GM19468 (cell line): ENCODE measurements around the gene PIK3R3.
A peak's percentile ranks its signal among the peaks of the same experiment; 100 is the strongest.
"Not testable (repeated sequence)": the region's sequence is repeated elsewhere in the genome, so short reads cannot be mapped to it uniquely, and the experiment has no call there.

Experiments
- ATAC-seq: cut with Tn5 transposase; IDR thresholded peaks from one replicate; pipeline ENCODE4 v1.9.1; 2021; ENCODE audit warnings: mild to moderate bottlenecking, moderate library complexity, moderate number of reproducible peaks; ENCODE audit not compliant: unreplicated experiment; ENCODE audit errors: extremely low read depth

PIK3R3 gene

DNA sequence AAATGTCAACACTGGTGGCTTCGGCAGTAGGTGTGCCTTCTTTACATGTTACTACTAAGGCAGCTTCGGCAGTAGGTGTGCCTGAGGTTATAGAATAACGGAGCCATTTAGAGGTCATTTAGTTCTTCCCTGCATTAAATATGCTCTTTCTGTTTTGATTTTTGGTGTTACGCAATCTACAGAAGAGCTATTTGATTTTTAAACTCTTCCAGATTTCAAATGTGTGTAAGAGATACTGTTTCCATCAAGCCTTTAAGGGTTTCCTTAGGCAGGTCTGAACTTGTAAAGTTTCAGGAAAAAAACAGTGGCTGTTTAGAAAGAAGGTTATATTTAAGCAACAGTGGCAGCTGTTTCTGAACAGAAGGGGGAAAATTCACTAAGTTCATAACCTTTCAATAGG lies 54.8 kb downstream of the PIK3R3 start:
- ATAC-seq: no peak

DNA sequence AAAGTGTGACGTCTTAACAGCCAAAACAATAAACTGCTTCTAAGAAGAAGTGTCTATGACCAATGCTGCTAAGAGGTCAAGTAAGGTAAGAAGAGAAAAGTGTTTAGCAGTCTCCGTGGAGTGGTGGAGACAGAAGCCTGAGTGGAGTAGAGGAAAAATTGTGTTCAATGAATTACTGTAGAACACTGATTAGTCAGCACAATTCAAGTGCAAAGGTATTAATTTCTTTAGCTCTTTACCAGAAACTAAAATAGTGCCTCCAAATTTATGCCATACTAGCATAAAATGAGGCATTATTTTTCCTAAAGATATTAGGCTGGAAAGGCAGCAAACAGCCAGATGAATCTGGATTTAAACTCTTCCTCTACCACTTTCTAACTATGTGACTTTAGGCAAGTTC lies 56.1 kb downstream of the PIK3R3 start:
- no peak for ATAC-seq

DNA sequence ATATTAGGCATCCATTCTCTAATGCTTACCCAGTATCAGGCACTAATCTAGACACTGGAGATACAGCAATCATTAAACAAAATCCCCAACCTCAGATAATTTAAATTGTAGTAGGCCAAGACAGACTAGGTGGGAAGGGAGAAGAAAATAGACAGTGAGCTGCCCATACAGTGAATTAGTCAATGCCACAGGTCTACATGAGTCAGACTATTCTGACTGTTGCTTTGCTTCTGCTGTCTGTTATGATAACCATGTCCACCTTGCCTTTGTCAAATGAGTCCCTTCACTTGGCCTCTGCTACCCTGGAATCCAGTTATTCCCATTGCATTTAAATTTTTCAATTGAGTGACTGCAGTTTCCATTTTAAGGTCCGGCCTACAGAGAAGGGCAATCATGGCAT lies 59.5 kb downstream of the PIK3R3 start:
- no peak for ATAC-seq

DNA sequence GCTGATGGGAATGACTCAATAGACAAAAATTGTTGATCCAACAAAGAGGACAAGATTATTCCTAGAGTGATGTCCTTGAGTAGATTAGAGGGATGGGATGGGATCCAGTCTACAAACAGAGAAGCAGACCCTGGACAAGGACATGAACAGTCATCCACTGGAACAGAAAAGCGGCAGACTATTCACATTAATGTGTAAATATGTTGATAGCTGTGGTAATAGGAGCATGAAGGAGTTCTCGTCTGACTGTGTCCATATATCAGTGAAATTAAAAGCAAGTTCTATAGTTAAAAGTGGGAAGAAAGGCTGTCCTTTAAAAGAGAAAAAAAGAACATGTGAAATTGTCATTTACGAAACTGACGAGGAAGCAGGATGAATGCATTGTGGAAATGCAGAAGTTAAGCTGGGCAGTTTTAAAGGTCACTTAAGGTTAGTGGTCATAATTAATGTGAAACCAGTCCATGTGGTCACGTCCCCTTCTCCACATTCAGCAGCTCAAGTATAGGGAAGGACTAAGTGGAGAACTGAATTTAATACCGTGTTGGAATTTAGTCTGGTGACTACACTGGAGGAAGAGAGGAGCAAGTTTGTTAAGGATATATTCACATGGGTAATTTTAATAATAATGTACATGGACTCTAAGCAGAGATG lies 62.1 kb downstream of the PIK3R3 start:
- no peak for ATAC-seq

DNA sequence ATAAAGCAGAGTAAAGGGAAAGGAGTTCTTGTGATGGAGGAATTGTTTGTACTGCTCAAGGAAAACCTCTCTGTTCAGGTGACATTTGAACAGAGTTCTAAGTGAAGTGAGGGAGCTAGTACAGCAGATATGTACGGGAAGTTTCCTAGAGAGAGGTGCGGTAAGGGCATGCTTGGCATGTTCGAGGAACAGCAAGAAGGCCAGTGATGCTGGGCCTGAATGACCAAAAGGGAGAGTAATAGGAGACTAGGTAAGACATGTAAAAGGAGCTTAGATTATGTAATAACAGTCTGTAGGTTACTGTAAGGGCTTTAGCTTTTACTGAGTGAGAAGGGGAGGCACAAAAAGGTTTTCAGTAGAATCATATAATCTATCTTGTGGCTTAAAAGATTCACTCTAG lies 63.9 kb downstream of the PIK3R3 start:
- no peak for ATAC-seq

DNA sequence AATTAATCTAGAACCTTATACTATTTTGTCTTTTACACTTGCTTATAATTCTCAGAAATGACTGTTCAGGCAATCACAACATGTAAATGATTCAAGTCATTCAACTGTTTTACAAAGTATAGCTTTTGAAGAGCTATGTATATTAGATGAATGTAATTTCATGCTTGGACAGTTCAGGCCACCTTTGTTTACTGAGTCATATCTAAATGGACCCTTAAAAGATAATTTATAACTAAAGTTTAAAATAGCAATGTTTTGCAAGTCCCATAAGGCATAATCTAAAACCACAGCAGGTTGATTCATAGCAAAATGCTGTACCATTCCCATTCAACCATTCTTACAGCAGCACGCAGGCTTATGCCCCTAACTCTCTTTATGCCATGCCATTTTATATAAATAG lies 64.8 kb downstream of the PIK3R3 start:
- no peak for ATAC-seq

DNA sequence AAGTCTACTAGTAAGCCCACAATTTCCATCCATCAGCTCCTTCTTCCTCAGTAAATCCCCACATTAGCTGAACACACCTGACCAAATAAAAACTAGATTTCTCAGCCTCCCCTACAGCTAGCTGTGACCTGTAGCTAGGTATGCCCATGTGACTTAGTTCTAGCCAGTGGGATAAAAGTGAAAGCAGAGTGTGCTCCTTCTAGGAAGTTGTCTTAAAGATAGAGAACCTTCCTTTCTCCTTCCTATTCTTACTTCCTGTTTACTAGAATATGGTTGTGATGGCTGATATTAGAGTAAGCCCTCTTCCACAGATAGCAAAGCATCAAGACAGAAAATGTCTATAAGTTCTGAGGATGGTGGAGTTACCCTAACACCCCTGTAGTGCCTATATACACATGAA lies 67.0 kb downstream of the PIK3R3 start:
- no peak for ATAC-seq

DNA sequence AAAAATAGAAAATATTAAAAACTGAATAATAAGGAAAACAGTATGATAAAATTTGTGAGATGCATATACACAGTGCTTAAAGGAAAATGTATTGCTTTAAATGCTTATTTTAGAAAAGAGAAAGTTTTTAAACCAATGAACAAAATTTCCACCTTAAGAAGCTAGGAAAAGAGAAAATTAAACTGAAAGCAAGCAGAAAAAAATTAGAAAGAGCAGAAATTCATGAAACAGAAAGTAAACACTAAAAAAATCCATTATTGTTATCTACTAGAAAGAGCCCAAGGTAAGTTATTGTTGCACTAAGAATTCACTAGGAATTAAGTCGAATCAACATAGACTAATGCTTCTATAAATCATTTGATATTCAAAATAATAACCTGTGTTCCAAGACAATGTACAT lies 67.7 kb downstream of the PIK3R3 start:
- no peak for ATAC-seq

DNA sequence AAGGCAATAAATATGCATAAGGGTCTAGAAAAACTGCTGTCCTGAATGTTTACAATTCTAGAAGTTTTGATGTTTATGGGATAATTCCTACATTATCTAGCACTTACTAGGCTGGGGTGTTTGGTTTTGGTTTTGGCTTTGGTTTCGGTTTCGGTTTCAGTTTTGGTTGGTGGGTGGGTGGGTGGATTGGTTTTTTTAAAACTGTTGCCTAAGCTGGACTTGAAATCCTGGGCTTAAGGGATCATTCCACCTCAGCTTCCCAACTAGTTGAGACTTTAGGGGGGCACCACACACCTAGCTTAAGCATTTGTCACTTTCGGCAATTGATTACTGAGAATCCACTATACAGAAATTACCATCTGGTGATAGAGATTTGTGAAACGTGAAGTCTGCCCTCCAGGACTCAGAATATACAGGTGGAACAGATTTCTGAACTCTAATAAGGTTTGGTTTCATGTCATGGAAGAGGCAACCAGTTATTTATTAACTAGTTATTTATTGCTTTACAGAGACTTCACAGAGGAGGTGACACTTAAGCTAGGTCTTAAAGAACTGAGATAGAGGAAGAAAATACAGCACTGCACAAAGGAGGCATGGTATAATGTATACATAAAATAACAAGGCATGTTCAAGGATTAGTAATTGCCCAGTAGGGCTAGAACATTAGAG lies 69.6 kb downstream of the PIK3R3 start:
- ATAC-seq: peak; percentile 54

DNA sequence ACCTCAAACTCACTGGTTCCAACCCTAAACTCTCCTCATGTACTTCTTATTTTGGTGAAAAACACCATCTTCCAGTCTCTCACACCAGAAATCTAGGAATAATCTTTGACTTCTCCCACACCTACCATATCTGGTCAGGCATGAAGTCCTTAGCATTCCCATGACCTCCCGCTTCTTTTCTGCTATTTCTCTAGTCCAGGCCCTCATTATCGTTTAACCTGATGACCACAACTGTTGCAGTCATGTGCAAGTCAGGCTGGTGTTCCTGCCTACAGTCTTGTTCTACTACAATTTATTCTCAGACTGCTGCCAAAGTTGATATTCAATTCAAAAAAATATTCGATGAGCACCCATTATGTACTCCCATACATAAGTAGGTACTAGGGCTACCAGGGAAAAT lies 71.3 kb downstream of the PIK3R3 start:
- no peak for ATAC-seq

DNA sequence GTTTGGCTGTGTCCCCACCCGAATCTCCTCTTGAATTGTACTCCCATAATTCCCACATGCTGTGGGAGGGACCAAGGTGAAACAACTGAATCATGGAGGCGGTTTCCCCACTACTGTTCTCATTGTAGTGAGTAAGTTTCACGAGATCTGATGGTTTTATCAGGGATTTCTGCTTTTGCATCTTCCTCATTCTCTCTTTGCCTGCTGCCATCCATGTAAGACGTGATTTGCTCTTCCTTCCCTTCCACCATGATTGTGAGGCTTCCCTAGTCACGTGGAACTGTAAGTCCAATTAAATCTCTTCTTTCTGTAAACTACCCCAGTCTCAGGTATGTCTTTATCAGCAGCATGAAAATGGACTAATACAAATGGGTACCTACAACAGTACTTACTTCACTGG lies 73.5 kb downstream of the PIK3R3 start:
- ATAC-seq: no peak

DNA sequence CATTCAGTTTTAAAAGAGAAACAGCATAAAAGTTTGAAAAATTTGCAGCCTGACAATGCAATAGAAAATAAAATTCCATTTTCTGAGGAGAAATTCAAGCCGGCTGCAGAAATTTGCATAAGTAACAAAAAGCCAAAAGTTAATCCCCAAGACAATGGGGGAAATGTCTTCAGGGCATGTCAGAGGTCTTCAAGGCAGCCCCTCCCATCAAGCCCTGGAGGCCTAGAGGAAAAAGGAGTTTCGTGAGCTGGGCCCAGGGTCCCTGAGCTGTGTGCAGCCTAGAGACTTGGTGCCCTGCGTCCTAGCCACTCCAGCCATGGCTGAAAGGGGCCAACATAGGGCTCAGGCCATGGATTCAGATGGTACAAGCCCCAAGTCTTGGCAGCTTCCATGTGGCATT lies 74.6 kb downstream of the PIK3R3 start:
- ATAC-seq: no peak

DNA sequence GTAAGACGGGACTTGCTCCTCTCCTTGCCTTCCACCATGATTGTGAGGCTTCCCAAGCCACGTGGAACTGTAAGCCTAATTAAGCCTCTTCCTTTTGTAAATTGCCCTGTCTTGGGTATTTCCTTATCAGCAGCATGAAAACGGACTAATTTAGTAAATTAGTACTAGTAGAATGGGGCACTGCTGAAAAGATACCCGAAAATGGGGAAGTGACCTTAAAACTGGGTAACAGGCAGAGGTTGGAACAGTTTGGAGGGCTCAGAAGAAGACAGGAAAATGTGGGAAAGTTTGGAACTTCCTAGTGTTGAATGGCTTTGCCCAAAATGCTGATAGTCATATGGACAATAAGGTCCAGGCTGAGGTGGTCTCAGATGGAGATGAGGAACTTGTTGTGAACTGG lies 75.2 kb downstream of the PIK3R3 start:
- not testable (repeated sequence) for ATAC-seq

DNA sequence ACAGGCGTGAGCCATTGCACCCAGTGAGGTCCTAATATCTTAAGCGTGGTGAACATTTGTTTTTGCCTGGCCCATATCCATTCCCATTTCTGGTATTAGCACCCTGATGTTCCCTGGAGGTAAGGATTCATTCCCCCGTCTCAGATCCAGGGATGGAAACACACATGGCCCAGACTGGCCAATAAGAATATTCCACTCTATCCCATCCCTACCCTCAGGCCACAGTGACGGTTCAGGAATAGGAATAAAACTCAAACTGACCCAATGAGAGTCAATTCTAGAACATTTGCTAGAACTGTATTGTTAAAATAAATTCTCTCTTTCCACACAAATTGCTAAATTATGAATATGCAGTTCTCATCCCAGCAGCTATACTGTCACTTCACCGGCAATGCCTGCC lies 76.1 kb downstream of the PIK3R3 start:
- ATAC-seq: no peak

DNA sequence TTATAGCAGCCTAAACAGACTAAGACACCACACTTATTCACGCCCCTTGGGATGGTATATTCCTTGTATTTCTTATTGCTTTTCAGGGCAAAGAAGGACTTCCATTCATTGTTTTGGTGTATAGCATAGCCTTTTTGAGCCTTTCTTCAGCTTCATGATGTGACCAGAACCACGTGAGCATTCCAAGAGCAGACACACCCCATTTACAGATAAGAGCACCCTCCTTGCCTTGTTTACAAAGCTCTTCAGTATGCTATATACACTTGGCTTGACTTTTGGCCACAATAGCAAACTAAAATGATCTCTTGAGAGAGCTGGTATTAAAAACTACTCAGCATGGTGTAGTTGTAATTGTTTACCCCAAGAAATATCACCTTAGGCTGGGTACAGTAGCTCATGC lies 78.7 kb downstream of the PIK3R3 start:
- no peak for ATAC-seq

DNA sequence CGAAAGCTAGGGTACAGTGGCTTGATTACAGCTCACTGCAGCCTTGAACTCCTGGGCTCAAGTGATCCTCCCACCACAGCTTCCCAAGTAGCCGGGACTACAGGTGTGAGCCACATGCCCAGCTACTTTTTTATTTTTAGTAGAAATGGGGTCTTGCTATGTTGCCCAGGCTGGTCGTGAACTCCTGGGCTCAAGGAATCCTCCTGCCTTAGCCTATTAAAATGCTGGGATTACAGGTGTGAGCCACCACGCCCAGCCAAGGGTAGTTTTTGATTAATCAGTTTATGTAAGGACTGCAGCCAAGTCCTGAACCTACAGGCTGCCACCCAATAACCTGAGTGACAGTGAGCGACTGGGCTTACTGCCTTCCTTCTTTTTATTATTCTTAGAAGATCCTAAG lies 88.3 kb downstream of the PIK3R3 start:
- ATAC-seq: no peak

DNA sequence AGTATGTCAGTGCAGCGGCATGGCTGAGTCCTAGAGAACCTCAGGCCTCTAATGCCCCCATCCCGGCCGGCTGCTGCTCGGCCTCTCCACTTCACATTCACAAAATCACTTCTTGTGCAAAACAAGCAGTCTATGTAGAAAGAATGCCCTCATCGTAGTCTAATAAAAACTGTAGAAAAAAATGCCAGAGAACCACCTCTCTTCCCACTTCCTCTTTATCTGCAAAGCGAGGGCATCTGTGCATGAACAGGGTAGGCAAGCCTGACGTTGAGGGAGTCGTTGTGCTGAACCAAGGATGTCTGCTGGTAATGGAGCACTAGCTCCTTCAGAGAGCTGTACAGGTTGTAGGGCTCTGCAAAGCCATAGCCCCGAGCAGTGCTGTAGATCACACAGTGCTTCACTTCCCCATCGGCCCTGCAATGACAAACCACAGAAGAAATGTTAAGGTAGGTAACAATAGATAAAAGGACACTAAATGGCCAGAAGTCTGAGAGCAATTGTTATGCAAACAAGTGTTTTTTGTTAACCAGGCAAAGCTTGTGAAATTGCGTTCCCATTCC lies 88.9 kb downstream of the PIK3R3 start:
- ATAC-seq: peak; percentile 81

DNA sequence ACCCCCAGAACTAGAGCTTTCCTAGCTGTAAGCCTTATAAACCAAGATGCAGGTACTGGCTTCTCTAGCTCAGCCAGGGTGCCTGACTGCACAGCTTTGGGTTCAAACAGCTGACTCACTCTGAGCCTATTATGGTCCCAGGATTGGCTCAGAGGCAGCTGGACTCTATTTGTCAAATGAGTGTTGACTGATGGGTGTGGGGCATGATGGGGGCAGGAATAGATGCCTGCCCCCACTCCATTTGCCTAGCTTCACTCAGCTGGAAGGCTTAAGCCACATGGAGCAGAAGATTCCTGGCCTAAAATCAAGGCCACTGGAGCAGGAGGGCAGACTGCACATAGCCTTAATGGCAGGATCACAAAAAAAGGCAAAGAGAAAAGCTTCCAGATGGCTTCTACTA lies 90.5 kb downstream of the PIK3R3 start:
- no peak for ATAC-seq

DNA sequence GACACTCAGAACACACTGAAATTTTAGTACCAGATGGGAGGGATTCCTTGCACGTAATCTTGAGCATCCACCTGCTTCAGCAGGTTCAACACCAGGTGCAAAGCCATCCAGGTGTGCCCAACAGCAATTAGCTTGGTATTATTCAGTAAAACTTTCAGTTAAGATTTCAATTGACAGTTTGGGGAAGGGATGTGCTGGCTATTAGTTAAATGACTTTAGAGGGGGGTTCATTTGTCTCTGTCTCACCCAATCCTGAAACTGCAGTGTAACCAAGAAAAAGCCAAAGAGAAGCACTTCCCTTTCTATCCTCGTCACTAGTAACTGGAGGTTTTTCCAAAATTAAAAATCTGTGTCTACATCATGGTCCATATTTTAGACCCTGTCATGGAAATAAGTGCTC lies 90.9 kb downstream of the PIK3R3 start:
- no peak for ATAC-seq

DNA sequence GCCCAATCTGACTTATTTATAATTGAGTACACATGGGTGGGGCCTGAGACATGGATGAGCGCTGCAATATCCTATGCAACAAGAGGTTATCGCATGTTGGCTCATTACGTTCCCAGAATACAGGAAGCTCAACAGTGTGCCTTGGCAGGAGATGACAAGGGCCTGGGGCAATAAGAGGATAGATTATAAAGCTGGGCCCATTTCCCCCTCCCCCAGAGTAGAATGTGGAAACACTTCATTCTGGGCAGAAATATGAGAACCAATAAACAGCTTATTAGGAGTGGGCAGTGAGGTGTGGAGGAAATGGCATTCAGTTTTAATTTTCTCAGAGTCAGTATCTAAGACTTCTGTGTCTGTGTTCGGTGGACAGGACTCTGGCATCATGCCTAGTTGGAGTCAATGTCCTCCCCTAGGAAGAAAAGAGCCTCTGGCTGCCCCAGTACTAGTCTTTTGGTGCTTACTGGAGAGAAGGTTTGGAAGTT lies 92.8 kb downstream of the PIK3R3 start:
- no peak for ATAC-seq

DNA sequence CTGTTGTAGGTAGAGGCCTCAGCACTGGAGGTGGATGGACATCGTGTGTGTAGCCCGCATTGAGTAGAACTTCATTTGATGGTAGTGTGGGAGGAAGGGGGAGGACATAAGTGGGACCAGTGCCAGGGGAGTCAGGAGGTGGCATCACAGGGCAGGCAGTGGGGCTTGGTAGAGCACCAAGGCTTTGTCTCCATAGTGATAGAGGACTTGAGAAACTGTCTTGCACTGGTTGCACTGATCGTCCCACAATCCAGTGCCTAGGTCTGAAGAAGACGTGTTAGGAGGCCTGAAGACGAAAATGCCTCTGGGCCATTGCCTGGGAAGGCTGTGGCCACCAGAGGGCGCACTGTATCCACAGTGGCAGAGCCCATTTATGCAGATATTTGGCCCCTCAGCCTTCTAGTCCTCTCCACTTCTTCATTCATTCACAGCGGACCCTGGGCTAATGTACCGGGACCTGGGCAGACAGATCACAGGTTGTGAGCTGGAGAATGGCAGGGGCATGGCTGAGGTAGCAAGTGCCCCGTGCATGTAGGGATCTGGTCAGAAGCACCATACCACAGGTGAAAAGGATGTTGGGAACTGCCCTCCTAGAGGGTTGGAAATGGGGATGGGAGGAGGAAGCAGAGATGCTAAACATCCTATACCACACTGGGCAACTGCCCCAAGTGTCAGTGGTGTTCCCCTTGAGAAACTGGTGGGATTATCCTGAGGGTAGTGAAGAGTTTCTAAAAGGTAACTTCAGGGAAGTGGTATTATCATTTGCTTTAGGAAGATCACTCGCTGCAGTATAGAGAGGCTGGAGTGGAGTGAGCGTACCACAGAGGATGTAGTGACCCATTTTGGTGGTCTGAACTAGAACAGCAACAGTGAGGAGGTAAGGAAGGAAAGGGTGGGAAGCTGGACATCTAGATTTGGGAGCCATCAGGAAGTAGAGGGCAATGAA lies 95.3 kb downstream of the PIK3R3 start:
- ATAC-seq: no peak
